HUES64 (cell line): Measurements from ENCODE around the gene LRRC2.

ENCODE experiments used
- H3K27ac ChIP-seq: 2 replicates; pipeline ENCODE4 v1.7.0; 2013; ENCODE audit warnings: low read depth, low read length, inconsistent platforms
- H3K27me3 ChIP-seq: 2 replicates; pipeline ENCODE4 v1.6.1; 2013; ENCODE audit warnings: mild to moderate bottlenecking, low read length; ENCODE audit not compliant: insufficient read depth
- H3K36me3 ChIP-seq: 2 replicates; pipeline ENCODE4 v1.6.1; 2013; ENCODE audit warnings: mild to moderate bottlenecking, low read length; ENCODE audit not compliant: insufficient read depth
- H3K4me1 ChIP-seq: 2 replicates; pipeline ENCODE4 v1.6.1; 2013; ENCODE audit warnings: mild to moderate bottlenecking, low read length, moderate library complexity; ENCODE audit not compliant: insufficient read depth
- H3K4me3 ChIP-seq: 2 replicates; pipeline ENCODE4 v1.5.1; 2013; ENCODE audit warnings: mild to moderate bottlenecking, low read length, moderate library complexity
- H3K9ac ChIP-seq: 2 replicates; pipeline ENCODE4 v1.6.1; 2013; ENCODE audit warnings: mild to moderate bottlenecking, low read depth, low read length
- H3K9me3 ChIP-seq: 2 replicates; pipeline ENCODE4 v1.6.1; 2013; ENCODE audit warnings: low read depth, low read length; ENCODE audit not compliant: insufficient read depth
- WGBS: fragments of 150-250, 120-280 bp; methylation state at CpG from one replicate; pipeline ENCODE4 v1.1.7; 2013; ENCODE audit warnings: missing lambda C conversion rate; 5-methylcytosine and 5-hydroxymethylcytosine counted together

Gene LRRC2

DNA sequence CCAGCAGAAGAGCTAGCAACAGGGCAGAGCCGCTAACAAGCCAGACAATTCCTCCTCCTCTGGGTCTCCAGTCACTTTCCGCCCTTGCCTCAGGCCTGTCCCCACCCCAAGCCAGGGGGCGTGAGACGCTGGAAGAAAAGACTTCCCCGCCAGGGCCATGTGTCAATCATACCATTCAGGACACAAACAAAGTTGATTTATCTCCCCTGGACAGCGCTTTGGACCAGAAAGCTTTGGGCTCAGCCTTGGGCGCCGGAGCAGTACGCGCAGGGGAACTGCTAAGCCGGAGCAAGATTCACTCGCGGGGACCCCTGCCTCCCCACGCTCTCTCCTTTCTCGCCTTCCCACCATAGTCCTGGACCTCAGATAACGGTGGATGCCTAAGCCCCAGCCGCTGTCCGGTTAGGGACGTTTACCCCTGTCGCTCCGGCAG, 479 bp downstream of the LRRC2 start:
- Histone ChIP-seq H3K9ac (peak overlapping the region; percentile 30), H3K4me3 (peak overlapping the region; percentile 57), H3K27me3 (peaks cover 16% of the 10 kb centered on the region; the same call in 1 of the 2 replicates), H3K27ac (peak overlapping the region; percentile 53), H3K9me3 (0 out of 2 replicates have a peak, but pooled peaks cover 5% of the 10 kb centered on the region), H3K36me3 (no peaks in the 10 kb centered on the region), H3K4me1 (peaks cover 33% of the 10 kb centered on the region)
- WGBS = 5% methylated on average over 21 of the region's 21 CpGs

DNA sequence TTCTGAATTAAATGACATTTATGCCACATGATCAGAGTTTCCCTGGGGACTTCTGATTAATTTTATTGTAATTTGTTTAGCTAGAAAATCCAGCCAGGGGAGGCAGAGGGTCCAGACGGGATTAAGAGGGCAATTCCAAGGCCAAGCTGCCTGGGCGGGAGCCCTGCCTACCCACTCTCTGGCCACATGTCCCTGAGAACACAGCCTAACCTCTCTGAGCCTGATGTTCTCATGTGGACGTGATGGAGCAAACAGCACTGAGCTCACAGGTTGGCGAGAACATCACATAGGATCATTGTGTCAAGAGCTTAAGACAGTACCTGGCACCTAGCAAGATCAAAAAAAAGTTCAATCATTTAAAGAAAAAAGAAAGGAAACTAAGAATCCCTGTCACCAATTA, 1.0 kb downstream of the LRRC2 start:
- Histone ChIP-seq H3K9ac (no peak overlapping the region), H3K27ac (no peak overlapping the region), H3K9me3 (0 out of 2 replicates have a peak, but pooled peaks cover 5% of the 10 kb centered on the region), H3K4me3 (peak overlapping the region; percentile 57; the same call in 1 of the 2 replicates), H3K27me3 (peaks cover 16% of the 10 kb centered on the region; the same call in 1 of the 2 replicates), H3K4me1 (peaks cover 35% of the 10 kb centered on the region), H3K36me3 (no peaks in the 10 kb centered on the region)
- 76% methylated on average over 4 of the region's 4 CpGs for WGBS

DNA sequence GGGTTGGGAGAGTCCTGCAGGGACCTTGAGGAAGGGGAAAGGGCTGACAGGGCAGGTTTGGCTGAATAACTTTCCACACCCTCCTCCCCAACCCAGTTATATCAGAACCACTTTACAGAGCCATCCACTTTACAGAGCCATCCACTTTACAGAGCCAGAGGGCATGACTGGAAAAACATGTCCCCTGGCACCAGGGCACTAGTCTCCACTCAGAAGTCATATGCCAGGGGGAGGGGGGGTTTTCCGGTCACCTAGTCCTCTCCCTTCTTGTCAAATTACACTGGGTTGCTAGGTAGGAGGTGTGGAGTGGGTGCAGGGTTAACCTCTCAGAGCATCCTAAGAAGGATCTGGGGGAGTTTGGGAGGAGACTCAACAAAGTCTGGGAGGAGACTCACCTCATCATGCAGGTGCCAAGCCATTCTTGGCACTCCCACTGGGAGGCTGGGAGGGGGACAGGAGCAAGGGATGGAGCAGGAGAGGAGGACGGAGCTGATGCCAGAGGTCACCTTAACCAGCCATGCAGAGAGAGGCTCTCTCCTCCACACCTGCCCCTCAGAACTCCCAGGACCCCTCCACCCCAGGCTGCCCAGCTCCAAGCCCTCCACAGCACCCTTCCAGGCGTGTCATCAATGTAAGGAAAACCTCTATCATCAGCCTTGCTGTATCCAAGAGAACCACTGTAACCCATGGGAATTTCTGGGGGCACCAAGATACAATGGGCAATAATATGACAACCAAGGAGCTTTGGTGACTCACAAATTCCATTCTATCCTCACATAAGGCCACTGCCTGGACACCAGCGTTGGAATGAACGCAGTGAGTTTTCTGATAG, 1.7 kb downstream of the LRRC2 start:
- H3K27me3 ChIP-seq = peaks cover 16% of the 10 kb centered on the region; the same call in 1 of the 2 replicates
- no peak overlapping the region for H3K9ac ChIP-seq
- 0 out of 2 replicates have a peak, but pooled peaks cover 1% of the 10 kb centered on the region for H3K9me3 ChIP-seq
- WGBS = 92% methylated on average over 5 of the region's 5 CpGs
- H3K4me1 ChIP-seq = peaks cover 40% of the 10 kb centered on the region
- no peak overlapping the region for H3K27ac ChIP-seq
- no peaks in the 10 kb centered on the region for H3K36me3 ChIP-seq
- no peak overlapping the region for H3K4me3 ChIP-seq

DNA sequence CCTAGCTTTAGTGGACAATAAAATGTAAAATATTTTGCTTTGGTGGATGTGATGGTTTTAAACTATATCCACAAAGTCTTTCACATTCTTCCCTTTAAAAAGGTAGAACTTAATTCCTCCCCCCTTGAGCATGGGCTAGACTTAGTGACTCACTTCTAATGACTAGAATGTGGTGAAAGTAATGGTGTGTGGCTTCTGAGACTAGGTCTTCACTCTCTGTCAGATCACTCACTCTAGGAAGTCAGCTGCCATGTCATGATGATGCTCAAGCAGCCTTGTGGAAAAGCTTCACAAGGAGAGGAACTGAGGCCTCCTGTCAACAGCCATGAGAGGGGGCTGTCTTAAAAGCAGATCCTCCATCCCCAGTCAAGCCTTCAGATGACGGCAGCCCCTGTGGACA, 4.2 kb downstream of the LRRC2 start:
- H3K4me1 ChIP-seq = peaks cover 59% of the 10 kb centered on the region
- H3K27ac ChIP-seq = no peak overlapping the region
- H3K9me3 ChIP-seq = no peaks in the 10 kb centered on the region
- H3K4me3 ChIP-seq = no peak overlapping the region
- H3K27me3 ChIP-seq = peaks cover 16% of the 10 kb centered on the region; the same call in 1 of the 2 replicates
- no peak overlapping the region for H3K9ac ChIP-seq
- no peaks in the 10 kb centered on the region for H3K36me3 ChIP-seq
- 100% methylated on average over 1 of the region's 1 CpG for WGBS

DNA sequence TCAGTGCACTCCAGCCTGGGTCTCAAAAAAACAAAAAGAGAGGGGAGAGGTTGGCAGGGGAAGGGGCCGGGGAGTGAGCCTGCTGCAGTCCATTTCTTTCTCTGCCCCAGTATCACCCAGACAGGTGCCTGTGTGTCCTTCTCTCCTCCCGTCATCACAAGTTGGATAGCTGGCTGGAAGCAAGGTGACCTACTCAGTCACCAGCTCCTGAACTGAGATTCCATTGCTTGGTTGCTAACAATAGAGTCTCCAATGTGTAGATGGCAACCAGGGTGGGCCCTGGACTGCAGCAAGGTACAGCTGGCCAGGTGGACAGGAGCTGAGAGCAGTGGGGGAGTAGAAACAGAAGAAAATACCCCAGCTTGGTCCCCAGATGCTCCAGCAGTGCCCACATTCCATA, 4.6 kb downstream of the LRRC2 start:
- 96% methylated on average over 1 of the region's 2 CpGs for WGBS
- H3K27ac ChIP-seq = no peak overlapping the region
- no peak overlapping the region for H3K9ac ChIP-seq
- H3K4me3 ChIP-seq = no peak overlapping the region
- peaks cover 12% of the 10 kb centered on the region; the same call in 1 of the 2 replicates for H3K27me3 ChIP-seq
- no peaks in the 10 kb centered on the region for H3K9me3 ChIP-seq
- no peaks in the 10 kb centered on the region for H3K36me3 ChIP-seq
- H3K4me1 ChIP-seq = peaks cover 56% of the 10 kb centered on the region

DNA sequence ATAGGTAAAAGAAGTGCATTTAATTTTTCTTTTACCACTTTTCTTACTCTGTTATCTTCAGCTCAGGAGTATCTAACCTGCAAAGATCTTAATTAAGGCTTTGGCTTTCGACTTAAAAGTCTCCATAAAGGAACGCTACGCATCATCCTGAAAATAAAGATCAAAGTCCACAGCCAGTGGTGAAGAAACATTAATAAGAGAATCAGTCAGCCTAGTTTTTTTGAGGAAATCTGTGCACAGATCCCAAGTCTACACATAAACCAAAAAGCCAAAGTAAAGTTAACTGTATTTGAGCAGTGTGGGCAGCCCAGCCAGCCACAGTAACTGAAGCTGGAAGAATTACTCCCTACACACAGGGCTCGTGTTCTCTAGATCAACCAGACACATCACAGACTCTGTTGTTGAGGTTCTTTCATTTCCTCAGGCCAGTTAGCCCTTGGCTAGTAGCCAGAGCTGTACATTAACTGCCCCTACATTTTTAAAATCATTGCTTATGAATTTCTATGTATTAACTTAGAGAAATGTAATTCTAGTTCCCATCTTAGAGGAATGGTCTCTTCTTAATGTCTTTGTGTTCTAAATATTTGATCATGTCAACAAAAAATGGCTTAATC, 6.9 kb downstream of the LRRC2 start:
- no peaks in the 10 kb centered on the region for H3K36me3 ChIP-seq
- H3K27me3 ChIP-seq = no peaks in the 10 kb centered on the region
- H3K9ac ChIP-seq = no peak overlapping the region
- WGBS = 93% methylated on average over 4 of the region's 4 CpGs
- H3K4me3 ChIP-seq = no peak overlapping the region
- H3K4me1 ChIP-seq = peaks cover 41% of the 10 kb centered on the region
- no peak overlapping the region for H3K27ac ChIP-seq
- H3K9me3 ChIP-seq = no peaks in the 10 kb centered on the region

DNA sequence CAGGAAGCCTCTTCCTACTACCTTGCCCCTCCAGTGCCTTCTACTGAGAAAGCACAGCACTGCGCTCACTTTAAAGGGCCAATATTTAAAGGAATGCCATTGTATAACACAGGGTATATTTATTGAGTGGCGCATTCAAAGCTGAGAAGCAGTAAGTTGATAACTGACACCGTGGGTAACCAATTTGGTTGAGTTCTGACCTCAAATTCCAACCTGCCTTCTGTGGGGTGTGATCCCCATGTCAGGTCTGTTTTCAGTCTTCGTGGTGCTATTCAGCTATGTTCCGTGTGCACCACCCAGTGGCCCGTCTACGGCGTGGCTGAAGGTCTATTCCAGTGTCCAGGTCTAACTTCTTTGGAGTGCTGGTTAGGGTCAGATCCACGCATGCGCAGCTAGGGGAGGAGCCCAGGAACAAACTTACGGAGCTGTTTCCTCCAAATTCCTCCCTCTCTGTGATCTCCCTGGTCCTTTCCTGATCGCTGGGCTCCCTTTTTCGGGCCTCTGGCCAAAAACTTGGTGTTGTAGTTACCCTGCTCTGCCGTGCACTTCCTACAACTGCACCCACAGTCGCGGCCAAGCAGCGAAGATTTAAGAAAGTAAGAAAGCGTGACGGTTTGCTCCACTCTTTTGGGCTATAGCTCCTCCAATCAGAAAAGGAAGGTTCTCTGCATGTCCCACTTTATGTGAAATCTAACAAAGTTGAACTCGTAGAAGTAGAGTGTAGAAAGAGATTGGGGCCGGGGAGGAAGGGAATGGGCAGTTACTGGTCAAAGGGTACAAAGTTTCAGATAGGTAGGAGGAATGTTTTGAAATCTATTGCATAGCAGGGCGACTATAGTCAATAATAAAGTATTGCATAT, 7.7 kb downstream of the LRRC2 start:
- no peaks in the 10 kb centered on the region for H3K36me3 ChIP-seq
- peaks cover 34% of the 10 kb centered on the region for H3K4me1 ChIP-seq
- H3K4me3 ChIP-seq = no peak overlapping the region
- 62% methylated on average over 21 of the region's 22 CpGs for WGBS
- H3K9me3 ChIP-seq = no peaks in the 10 kb centered on the region
- H3K27ac ChIP-seq = 0 out of 2 replicates have a peak overlapping the region, but pooled peaks have one; percentile 22
- H3K9ac ChIP-seq = no peak overlapping the region
- H3K27me3 ChIP-seq = no peaks in the 10 kb centered on the region

DNA sequence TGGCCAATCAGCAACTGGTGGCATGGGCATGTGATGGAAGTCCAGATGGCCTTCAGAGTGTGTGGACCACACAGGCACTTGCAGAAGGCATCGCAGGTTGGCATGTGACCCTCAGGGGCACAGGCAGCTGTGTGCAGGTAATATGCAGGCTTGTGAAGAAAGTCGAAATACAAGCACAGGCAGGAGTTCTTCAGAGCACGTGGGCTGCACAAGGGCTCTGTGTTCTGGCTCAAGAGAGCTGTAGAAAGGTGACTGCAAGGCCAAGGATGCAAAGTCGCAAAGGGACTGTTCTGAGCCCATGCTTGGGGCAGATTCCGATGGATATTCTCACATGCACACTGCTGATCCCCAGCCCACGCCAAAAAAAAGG, 8.3 kb downstream of the LRRC2 start:
- no peak overlapping the region for H3K27ac ChIP-seq
- peaks cover 32% of the 10 kb centered on the region for H3K4me1 ChIP-seq
- no peak overlapping the region for H3K4me3 ChIP-seq
- no peaks in the 10 kb centered on the region for H3K36me3 ChIP-seq
- H3K9ac ChIP-seq = no peak overlapping the region
- H3K9me3 ChIP-seq = no peaks in the 10 kb centered on the region
- 69% methylated on average over 6 of the region's 6 CpGs for WGBS
- no peaks in the 10 kb centered on the region for H3K27me3 ChIP-seq

DNA sequence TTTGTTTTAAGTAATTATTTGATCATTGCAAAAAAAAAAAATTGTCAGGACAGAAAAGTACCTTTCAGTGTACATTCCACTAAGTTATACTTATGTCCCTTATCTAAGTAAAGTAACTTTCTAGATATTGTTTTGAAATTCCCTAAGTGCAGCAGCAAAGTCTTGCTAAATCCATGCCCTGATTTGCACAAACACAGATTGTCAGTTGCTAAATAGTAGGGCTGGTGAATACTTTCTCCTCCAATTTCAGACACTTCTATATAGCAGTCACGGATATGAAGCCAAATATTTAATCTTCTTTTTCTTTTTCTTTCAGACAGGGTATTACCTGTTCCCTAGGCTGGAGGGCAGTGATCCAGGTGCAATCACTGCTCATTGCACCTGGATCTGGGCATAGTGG, 12.9 kb downstream of the LRRC2 start:
- 58% methylated on average over 1 of the region's 1 CpG for WGBS
- Histone ChIP-seq H3K9me3 (peaks cover 5% of the 10 kb centered on the region), H3K36me3 (peaks cover 2% of the 10 kb centered on the region; the same call in 1 of the 2 replicates), H3K9ac (no peak overlapping the region), H3K4me3 (no peak overlapping the region), H3K27me3 (no peaks in the 10 kb centered on the region), H3K4me1 (peaks cover 8% of the 10 kb centered on the region), H3K27ac (no peak overlapping the region)

DNA sequence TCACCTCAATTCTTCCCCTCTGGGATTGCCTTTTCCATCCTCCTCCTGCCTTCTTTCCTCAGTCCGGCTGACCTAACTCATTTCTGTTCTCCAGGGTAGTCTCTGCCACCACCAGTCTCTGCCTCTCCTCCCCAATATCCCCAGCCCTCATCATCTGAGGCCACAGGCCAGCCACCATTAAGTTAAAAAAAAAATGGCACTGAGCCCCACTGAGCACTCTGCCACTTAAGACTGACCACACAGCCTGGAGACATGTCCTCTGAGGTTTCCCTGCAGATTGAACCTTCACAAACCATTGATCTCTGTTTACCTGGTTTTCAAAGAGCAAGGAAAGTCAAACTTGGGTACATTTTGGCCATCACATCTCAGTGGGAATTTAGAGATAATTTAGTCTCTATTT, 13.6 kb downstream of the LRRC2 start:
- Histone ChIP-seq H3K9me3 (peaks cover 6% of the 10 kb centered on the region), H3K4me1 (peaks cover 5% of the 10 kb centered on the region), H3K9ac (no peak overlapping the region), H3K27me3 (no peaks in the 10 kb centered on the region), H3K27ac (no peak overlapping the region), H3K36me3 (peaks cover 2% of the 10 kb centered on the region; the same call in 1 of the 2 replicates), H3K4me3 (no peak overlapping the region)
- WGBS = 93% methylated on average over 1 of the region's 1 CpG
